ENCODE measurements around the gene SLC38A1. TPM values are rescaled to one million over a fixed set of nuclear protein-coding genes. Genes with fewer than 3 reads are reported as not detected.

The SLC38A1 gene
- 93.6 and 102 TPM in 2 replicates for total RNA-seq

DNA sequence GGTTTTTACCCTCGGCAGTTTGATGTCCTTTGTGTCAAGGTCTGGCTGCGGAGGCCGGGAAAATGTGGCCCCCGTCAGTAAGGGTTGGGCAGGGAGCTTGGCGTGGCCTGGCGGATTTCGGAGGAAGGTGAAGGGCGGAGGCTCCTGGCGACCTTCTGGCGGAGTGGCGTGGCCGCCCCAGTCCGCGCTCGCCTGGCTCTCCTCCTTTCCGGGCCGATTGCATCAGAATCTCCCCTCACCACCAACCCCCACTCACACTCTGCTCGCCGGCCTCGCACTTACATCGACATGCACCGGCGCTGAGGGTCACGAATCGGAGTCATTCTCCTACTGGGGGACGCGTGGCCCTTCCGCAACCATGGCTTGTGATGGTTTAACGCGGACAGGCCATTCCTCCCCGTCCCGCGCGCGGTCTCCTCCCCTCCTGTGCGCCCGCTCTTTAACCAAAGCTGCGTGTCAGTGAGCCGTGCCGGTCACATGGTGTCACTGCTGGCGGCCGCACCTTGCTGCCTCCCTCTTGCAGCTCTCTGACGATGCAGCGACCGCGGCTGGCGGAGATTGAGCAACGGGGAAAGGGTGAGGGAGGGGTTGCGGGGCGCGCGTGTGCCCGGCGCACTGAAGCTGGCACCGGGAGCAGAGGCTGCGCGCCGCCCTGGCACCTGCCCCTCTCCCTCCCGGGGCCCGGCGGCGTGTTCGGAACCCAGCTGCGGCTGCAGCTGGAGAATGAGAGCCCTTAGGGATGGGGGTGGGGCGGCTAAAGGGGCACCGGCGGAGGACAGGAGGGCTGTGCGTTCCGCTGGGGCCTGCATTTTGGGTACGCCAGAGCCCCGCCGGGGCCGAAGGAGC, at the start of gene SLC38A1:
Gene SLC38A1 (minus strand): TSS at position 461 of the 846 bp plus-strand sequence. CDS start 29,243 bp downstream, outside the sequence.

Other genes with a start within 250 kb of the SLC38A1 start
- 202 and 216 TPM in 2 replicates for gene SLC38A2, start 103.7 kb upstream of the SLC38A1 start, total RNA-seq

Data from mammary microvascular endothelial cell (primary cell).